ENCODE results near the gene CCM2L.

CCM2L gene

GRCh38 chr20:31996996-31997395, 13.2 kb upstream of the CCM2L start:
- no peak for DNase-seq

GRCh38 chr20:31998246-31998645, 12.0 kb upstream of the CCM2L start:
- DNase-seq: no peak

- DNase-seq: no peak
Measured at GRCh38 chr20:32003325-32003724, 6.9 kb upstream of the CCM2L start.

GRCh38 chr20:32004963-32005362, 5.3 kb upstream of the CCM2L start:
- DNase-seq: no peak

- DNase-seq: no peak
Measured at GRCh38 chr20:32006053-32006452, 4.2 kb upstream of the CCM2L start.

GRCh38 chr20:32006841-32007786, 3.1 kb upstream of the CCM2L start:
- no peak for DNase-seq

- no peak for DNase-seq
Measured at GRCh38 chr20:32007787-32008616, 2.2 kb upstream of the CCM2L start.

- DNase-seq: no peak
Measured at GRCh38 chr20:32009564-32009963, 674 bp upstream of the CCM2L start.

GRCh38 chr20:32010666-32011065, 428 bp downstream of the CCM2L start:
- DNase-seq: no peak

GRCh38 chr20:32012159-32012688, 2.0 kb downstream of the CCM2L start:
- DNase-seq: no peak

GRCh38 chr20:32013326-32013725, 3.1 kb downstream of the CCM2L start:
- no peak for DNase-seq

GRCh38 chr20:32017711-32018251, 7.5 kb downstream of the CCM2L start:
- peak; percentile 15 for DNase-seq

GRCh38 chr20:32018269-32019155, 8.3 kb downstream of the CCM2L start:
- DNase-seq: peak; percentile 43

- DNase-seq: no peak
Measured at GRCh38 chr20:32019156-32019510, 8.9 kb downstream of the CCM2L start.

GRCh38 chr20:32019563-32020463, 9.6 kb downstream of the CCM2L start:
- no peak for DNase-seq

- DNase-seq: no peak
Measured at GRCh38 chr20:32021091-32021490, 10.9 kb downstream of the CCM2L start.

- DNase-seq: no peak
Measured at GRCh38 chr20:32024683-32025295, 14.6 kb downstream of the CCM2L start.

GRCh38 chr20:32027643-32028042, 17.4 kb downstream of the CCM2L start:
- DNase-seq: no peak

- DNase-seq: no peak
Measured at GRCh38 chr20:32028647-32029372, 18.6 kb downstream of the CCM2L start.

GRCh38 chr20:32029561-32029960, 19.3 kb downstream of the CCM2L start:
- no peak for DNase-seq
